HG02973 (cell line): ENCODE measurements around the gene SYT1.

ENCODE experiments used
- ATAC-seq: cut with Tn5 transposase; IDR thresholded peaks from one replicate; pipeline ENCODE4 v1.9.1; 2021; ENCODE audit warnings: moderate library complexity; ENCODE audit not compliant: unreplicated experiment

The SYT1 gene

GRCh38 chr12:79055926-79056674 lies 191.5 kb downstream of the SYT1 start:
- ATAC-seq, result no peak

GRCh38 chr12:79056775-79057174 lies 192.2 kb downstream of the SYT1 start:
- ATAC-seq, result peak; percentile 43

DNA sequence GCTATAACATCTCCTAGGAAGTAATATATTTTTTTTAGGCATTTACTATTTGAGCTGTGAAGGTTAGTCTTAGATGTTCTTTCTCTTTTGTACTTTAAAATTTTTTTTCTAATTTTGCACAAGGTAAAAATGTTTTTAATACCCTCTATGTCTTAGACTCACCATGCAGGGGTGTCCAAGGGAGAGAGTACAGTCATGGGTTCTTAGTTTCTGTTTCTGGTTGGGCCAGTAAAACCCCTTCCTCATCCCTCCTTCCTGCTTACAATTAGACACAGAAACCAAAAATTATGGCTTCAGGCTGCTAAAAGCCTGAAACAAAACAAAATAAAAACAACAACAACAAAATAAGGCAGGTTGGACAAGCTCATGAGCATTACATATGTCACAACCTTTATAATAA lies 193.0 kb downstream of the SYT1 start:
- no peak for ATAC-seq

- peak; percentile 52 for ATAC-seq
Observed at GRCh38 chr12:79058342-79058741, 193.8 kb downstream of the SYT1 start.

- ATAC-seq, result no peak
Observed at GRCh38 chr12:79059557-79059956, 195.0 kb downstream of the SYT1 start.

- ATAC-seq, result no peak
Observed at GRCh38 chr12:79063258-79063657, 198.7 kb downstream of the SYT1 start.

DNA sequence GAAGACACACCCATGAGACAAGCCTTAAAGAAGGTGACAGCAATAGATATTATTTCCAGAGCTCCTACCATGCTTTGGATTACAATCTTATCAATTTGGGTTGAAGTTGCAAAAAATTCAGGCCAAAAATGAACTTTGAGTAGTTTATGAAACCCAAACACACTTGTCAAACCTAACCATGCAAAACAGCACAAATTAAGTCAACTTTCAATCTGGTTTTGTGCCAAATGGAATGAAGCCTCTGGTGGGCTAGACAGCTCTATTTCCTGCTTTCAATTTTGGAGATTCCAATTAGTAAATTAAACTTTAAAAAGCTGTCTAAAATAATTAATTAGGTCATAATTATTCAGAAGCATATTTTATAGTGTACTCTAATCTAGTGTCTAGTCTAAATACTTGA lies 203.4 kb downstream of the SYT1 start:
- ATAC-seq, result no peak

GRCh38 chr12:79069009-79069408 lies 204.4 kb downstream of the SYT1 start:
- ATAC-seq, result peak; percentile 99

DNA sequence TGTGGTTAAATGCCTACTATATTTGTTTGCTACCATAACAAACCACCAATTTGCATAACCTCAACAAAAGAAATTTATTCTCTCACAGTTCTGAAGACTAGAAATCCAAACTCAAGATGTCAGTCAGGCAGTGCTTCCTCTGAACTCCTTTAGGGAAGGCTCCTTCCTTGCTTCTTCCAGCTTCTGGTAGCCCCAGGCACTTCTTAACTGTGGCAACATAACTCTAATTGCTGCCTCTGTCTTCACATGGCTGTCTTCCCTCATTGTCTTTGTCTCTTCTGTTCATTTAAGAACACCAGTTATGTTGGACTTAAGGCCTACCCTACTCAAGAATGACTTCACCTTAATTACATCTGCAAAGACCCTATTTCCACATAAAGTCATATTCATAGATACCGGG lies 206.9 kb downstream of the SYT1 start:
- ATAC-seq, result no peak

DNA sequence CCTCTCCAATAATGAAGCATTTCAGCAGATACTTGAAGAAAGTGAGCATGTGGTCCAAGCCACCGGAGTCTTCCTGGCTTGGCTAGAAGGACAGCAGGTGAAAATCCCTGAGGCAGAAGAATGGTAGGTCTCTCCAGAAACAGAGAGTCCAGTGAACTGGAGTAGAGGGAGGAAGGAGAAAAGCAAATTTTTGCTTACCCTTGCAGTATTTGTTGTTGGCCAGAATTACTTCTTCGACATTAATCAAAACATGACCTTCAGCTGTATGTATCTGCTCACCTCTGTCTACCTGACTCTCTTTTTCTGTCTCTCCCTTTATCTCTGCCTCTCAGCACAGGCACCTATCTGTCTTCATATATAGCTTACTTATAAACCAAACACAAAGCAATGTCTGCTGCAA lies 208.9 kb downstream of the SYT1 start:
- no peak for ATAC-seq

- no peak for ATAC-seq
Observed at GRCh38 chr12:79082595-79082994, 218.0 kb downstream of the SYT1 start.

DNA sequence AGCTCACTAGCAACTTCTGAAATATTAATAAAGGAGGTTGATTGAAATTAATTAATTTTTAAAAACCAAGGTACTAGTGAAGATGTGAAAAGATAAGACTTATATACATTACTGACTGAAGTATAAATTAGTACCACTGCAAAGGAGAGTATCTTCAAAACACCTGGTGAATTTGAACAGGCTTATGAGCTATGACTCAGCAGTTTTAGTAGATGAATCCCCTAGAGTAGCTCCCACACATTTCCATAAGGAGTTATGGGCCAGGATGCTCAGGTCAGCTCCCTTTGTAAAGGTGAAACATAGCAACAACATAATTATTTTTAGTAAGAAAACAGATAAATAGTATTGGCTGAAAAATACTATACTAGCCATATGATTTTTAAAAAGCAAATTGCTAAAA lies 218.6 kb downstream of the SYT1 start:
- ATAC-seq, result no peak

DNA sequence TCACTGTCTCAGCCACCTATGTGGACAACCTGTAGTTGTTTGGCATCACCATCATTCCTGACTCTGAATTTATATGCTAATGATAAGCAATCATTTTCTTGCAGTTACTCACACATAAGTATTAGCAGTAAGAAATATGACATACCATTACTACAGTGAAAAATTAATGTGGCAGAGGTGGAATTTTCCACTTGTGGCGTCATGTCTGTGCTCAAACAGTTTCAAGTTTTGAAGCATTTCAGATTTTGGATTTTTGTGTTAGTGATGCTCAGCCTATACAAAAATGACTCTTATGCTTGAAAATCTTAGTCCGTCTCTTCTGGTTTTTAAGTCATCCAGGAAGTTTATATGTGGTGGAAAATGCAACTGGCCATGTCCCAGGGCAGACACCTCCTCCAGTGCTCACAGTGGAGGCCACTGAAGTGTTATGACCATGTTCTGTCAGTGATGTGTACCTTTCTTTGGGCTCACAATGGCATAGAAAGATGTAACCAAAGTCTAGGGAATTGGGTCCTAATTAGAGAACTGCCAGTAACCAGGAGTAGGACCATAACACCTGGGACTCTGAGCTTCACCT lies 220.6 kb downstream of the SYT1 start:
- peak; percentile 52 for ATAC-seq

DNA sequence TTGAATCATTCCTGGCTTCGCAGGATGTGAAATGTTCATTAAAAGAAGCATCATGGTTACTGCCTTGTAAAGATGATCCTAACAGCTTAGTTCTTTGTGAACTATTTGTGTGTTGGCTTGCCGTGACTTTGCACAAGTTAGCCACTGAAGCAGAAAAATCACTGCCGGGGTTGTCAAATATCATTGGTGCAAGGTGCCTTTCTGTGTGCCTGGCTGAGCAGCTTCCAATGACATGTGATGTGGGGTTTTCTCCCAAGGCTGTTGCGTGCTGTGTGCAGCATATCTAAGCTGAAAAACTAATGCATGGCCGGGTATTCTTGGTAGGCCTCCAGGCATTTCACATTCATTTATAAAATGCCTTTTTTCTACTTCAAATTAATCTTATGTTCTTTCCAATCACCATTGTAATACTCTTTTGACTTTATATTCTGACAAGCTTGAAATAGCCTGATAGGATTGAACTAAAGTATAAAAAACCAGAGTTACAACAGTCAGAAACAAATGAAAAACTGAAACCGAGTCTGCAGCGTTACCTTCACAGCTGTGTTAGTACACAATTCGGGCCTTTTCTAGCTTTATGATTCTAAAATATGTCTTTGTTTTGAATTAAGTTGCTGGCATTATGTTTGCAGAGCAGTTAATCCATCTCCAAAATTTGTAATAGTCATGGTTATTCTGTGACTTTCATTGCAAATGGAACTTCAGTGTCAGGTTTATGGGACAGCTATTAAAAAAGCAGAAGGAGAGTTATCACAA lies 222.1 kb downstream of the SYT1 start:
- ATAC-seq, result no peak

DNA sequence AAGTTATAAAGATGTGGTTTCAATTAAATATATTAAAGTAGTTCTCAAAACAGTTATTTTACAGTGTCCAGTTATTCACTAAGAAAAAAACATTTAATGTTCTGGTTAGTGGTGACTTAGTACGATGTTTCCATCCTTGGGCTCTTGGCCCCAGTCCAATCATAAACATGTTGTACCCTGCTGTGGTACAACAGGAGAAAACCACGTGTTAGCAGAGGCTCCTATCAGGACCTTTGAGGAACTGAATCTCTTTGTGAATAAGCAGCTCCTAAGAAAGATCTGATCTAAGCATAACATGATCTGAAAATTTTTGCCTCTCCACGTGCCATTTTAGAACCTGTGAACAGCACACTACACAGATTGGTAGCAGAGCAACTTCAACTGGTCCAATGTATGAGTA lies 234.0 kb downstream of the SYT1 start:
- ATAC-seq, result no peak

DNA sequence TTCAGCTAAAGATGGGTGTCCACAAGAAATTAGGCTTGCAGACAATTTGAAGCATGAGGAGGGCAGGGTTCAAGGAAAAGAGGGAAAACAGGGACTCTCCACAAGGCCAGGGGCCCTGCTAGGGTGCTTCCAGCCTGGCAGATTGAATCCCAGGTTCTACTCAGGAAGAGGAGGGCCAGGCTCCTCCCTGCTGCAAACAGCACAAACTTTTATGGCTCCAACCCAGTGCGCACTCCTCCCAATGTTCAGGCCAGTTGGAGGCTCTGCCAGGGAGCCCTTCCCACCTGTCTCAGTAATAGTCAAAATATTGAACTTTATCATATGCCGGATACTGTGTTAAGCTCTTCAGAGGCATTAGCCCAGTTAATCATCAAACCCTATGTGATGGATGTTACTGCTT lies 244.4 kb downstream of the SYT1 start:
- ATAC-seq, result no peak

GRCh38 chr12:79114896-79115295 lies 250.3 kb downstream of the SYT1 start:
- no peak for ATAC-seq

GRCh38 chr12:79115743-79116142 lies 251.2 kb downstream of the SYT1 start:
- no peak for ATAC-seq

GRCh38 chr12:79119796-79120195 lies 255.2 kb downstream of the SYT1 start:
- ATAC-seq, result no peak

DNA sequence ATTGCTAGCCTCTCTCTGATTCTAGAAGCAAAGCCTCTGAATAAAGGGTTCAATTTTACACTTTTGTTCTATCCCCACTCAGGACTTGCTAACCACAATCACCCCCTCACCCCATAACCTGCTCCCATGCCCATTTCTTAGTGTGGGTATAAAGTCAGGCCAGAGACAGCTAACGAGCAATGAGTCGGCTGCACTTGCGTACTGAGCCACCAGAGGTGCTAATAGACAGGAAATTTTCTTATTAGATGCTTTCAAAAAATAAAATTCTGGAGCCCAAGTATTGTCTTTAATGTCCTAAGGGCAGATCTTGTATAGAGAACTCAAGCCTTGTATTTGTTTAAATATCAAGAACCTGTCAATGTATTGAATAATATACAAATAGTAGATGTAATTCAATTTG lies 256.9 kb downstream of the SYT1 start:
- ATAC-seq, result peak; percentile 67

GRCh38 chr12:79124385-79124784 lies 259.8 kb downstream of the SYT1 start:
- ATAC-seq, result no peak

DNA sequence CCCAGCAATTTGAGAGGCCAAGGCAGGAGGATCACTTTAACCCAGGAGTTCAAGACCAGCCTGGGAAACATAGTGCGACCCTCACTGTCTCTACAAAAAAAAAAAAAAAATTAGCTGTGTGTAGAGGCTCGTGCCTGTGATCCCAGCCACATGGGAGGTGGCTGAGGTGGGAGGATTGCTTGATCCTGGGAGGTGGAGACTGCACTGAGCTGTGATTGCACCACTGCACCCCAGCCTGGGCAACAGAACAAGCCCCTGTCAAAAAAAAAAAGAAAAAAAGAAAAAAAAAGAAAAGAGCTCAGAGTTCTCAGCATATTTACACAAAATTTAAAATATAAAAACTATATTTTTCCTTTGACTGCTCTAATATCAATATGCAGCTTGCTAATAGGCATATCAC lies 260.8 kb downstream of the SYT1 start:
- ATAC-seq, result no peak
